HCT116 (cell line): ENCODE results near the gene ZNF443. TPM values are rescaled to one million over a fixed set of nuclear protein-coding genes. Genes with fewer than 3 reads are reported as not detected.
"Not testable (repeated sequence)": the region's sequence is repeated elsewhere in the genome, so short reads cannot be mapped to it uniquely, and the experiment has no call there.

Experiments used
- ATAC-seq: fragments of 200-7000 bp; cut with Tn5 transposase; 2 replicates; pipeline ENCODE4 v1.9.1; 2020; ENCODE audit warnings: mild to moderate bottlenecking, moderate library complexity
- BruUV-seq: library from RNA; stranded (reverse); fragments of 400-500 nt; replicated peaks from 2 replicates; lab custom pipeline; 2021; lab: Mats Ljungman, UMichigan
- CTCF ChIA-PET: fragments of 300-600 bp; sonication (Branson Sonifier 250); formaldehyde crosslinking; loops from one replicate; lab custom pipeline; 2021; ENCODE audit warnings: antibody characterized with exemption; lab: Charles Lee
- POLR2A ChIA-PET: fragments of 300-600, 350-600 bp; sonication (Branson Sonifier 250); formaldehyde crosslinking; loops from one replicate; lab custom pipeline; 2021; ENCODE audit warnings: antibody characterized with exemption; lab: Charles Lee
- RAD21 ChIA-PET, 2 experiments: fragments of 300-600 bp; sonication (Branson Sonifier 250); formaldehyde crosslinking; loops; one replicate each; lab custom pipeline; 2023; ENCODE audit warnings: low total read pairs in 2 of 2; ENCODE audit not compliant: uncharacterized antibody in 2 of 2, unreplicated experiment in 2 of 2, low non-redundant PET in 1 of 2; lab: Charles Lee
- DNase-seq: peaks from one replicate; pipeline ENCODE4 v3.0.0-alpha.2; 2010; ENCODE audit warnings: low read depth, low spot score
- H2AFZ ChIP-seq: fragments of 200-600 bp; shearing (Covaris generic), sonication (generic); 2 replicates; pipeline ENCODE4 v1.6.1; 2017; ENCODE audit warnings: low read depth, mixed run types, mixed read lengths, antibody characterized with exemption, low read length; ENCODE audit not compliant: poor library complexity, severe bottlenecking
- H3K27ac ChIP-seq: 2 replicates; pipeline ENCODE4 v1.5.1; 2012; ENCODE audit warnings: low read depth, low read length
- H3K27me3 ChIP-seq: fragments of 200-600 bp; sonication (generic); 2 replicates; pipeline ENCODE4 v1.6.1; 2016; ENCODE audit warnings: mixed run types, low read length, mixed read lengths; ENCODE audit not compliant: insufficient read depth
- H3K36me3 ChIP-seq, 2 experiments: fragments of 200-500 bp in 1 of 2; fragments of 200-600 bp in 1 of 2; sonication (Bioruptor generic) in 1 of 2; sonication (generic) in 1 of 2; 2 replicates each; pipeline versions ENCODE4 v1.5.1 to v1.6.1; 2014 to 2016; ENCODE audit warnings: low read length in 2 of 2, inconsistent platforms in 1 of 2, mixed read lengths in 1 of 2, mixed run types in 1 of 2; ENCODE audit not compliant: insufficient read depth in 2 of 2, control insufficient read depth in 1 of 2
- H3K4me1 ChIP-seq, 2 experiments: fragments of 200-600 bp in 1 of 2; sonication (generic) in 1 of 2; 2 replicates each; pipeline versions ENCODE4 v1.5.1 to v1.6.1; 2012 to 2017; ENCODE audit warnings: low read length in 2 of 2, inconsistent platforms in 1 of 2, mild to moderate bottlenecking in 1 of 2, mixed read lengths in 1 of 2, mixed run types in 1 of 2, moderate library complexity in 1 of 2; ENCODE audit not compliant: insufficient read depth in 2 of 2, control insufficient read depth in 1 of 2
- H3K4me2 ChIP-seq: fragments of 200-600 bp; sonication (generic); 2 replicates; pipeline ENCODE4 v1.6.1; 2017; ENCODE audit warnings: mixed run types, low read length, mixed read lengths
- H3K4me3 ChIP-seq, 2 experiments: fragments of 200-600 bp in 1 of 2; sonication (generic) in 1 of 2; replicated peaks in 1 of 2; 2 replicates each; pipeline ENCODE4 v1.5.1; 2011 to 2016; ENCODE audit warnings: low read length in 2 of 2, control low read depth in 1 of 2, low read depth in 1 of 2, mild to moderate bottlenecking in 1 of 2, mixed read lengths in 1 of 2, mixed run types in 1 of 2
- H3K79me2 ChIP-seq: fragments of 200-600 bp; sonication (generic); 2 replicates; pipeline ENCODE4 v1.6.1; 2017; ENCODE audit warnings: mild to moderate bottlenecking, mixed run types, low read length, moderate library complexity, mixed read lengths; ENCODE audit not compliant: insufficient read depth
- H3K9ac ChIP-seq: fragments of 200-600 bp; sonication (generic); 2 replicates; pipeline ENCODE4 v1.6.1; 2016; ENCODE audit warnings: low read length, mixed read lengths
- H3K9me2 ChIP-seq: fragments of 200-600 bp; sonication (generic), shearing (Covaris generic); 2 replicates; pipeline ENCODE4 v1.6.1; 2017; ENCODE audit warnings: mixed run types, mild to moderate bottlenecking, moderate library complexity; ENCODE audit not compliant: insufficient read depth
- H3K9me3 ChIP-seq, 2 experiments: fragments of 200-500 bp in 1 of 2; fragments of 200-600 bp in 1 of 2; sonication (Bioruptor generic) in 1 of 2; sonication (generic) in 1 of 2; 2 replicates each; pipeline ENCODE4 v1.6.1; 2014 to 2017; ENCODE audit warnings: low read length in 2 of 2, mixed read lengths in 2 of 2, inconsistent platforms in 1 of 2, low read depth in 1 of 2, mild to moderate bottlenecking in 1 of 2, mixed run types in 1 of 2, moderate library complexity in 1 of 2; ENCODE audit not compliant: control insufficient read depth in 1 of 2, insufficient read depth in 1 of 2
- H4K20me1 ChIP-seq: fragments of 200-600 bp; sonication (generic), shearing (Covaris generic); 2 replicates; pipeline ENCODE4 v1.6.1; 2017; ENCODE audit warnings: mixed run types, mild to moderate bottlenecking, moderate library complexity; ENCODE audit not compliant: insufficient read depth
- ATF3 ChIP-seq: IDR thresholded peaks from 2 replicates; pipeline ENCODE4 v1.6.1; 2012
- EGR1 ChIP-seq: IDR thresholded peaks from 2 replicates; pipeline ENCODE4 v1.6.1; 2012; ENCODE audit warnings: low read depth
- ELF1 ChIP-seq: IDR thresholded peaks from 2 replicates; pipeline ENCODE4 v1.6.1; 2012; ENCODE audit warnings: low read depth, borderline replicate concordance
- EZH2 ChIP-seq: fragments of 200-600 bp; sonication (generic); IDR thresholded peaks from 2 replicates; pipeline ENCODE4 v1.6.1; 2017; ENCODE audit warnings: antibody characterized with exemption, mixed run types
- POLR2A ChIP-seq: IDR thresholded peaks from 2 replicates; pipeline ENCODE4 v1.7.0; 2011; ENCODE audit warnings: borderline replicate concordance; ENCODE audit not compliant: insufficient read depth, insufficient read length; ENCODE audit errors: extremely low read depth
- RAD21 ChIP-seq: IDR thresholded peaks from 2 replicates; pipeline ENCODE4 v1.6.1; 2012; ENCODE audit warnings: low read depth, mild to moderate bottlenecking
- SIN3A ChIP-seq: IDR thresholded peaks from 2 replicates; pipeline ENCODE4 v1.6.1; 2012; ENCODE audit warnings: low read depth
- SRF ChIP-seq: IDR thresholded peaks from 2 replicates; pipeline ENCODE4 v1.6.1; 2012; ENCODE audit warnings: low read depth
- TCF7L2 ChIP-seq: IDR thresholded peaks from 2 replicates; pipeline ENCODE4 v1.7.0; 2011; ENCODE audit warnings: borderline replicate concordance, inconsistent platforms; ENCODE audit not compliant: insufficient read depth, insufficient read length; ENCODE audit errors: extremely low read depth
- YY1 ChIP-seq: IDR thresholded peaks from 2 replicates; pipeline ENCODE4 v1.6.1; 2011; ENCODE audit warnings: low read length, low read depth, moderate library complexity, mild to moderate bottlenecking; ENCODE audit not compliant: insufficient replicate concordance; ENCODE audit errors: extremely low read depth
- ZNF274 ChIP-seq: fragments of 200-500 bp; sonication (Bioruptor generic); IDR thresholded peaks from 2 replicates; pipeline ENCODE4 v1.6.1; 2014; ENCODE audit warnings: mild to moderate bottlenecking, low read depth, low read length, inconsistent platforms
- intact Hi-C: fragments of 100-400 bp; cut with micrococcal nuclease; formaldehyde crosslinking; loops from 2 replicates; pipeline ENCODE4 v1.10.0; 2022
- total RNA-seq: library from RNA; stranded (reverse); gene quantifications from one replicate; pipeline ENCODE4 v1.2.1, GENCODE V29; 2021; ENCODE audit not compliant: unreplicated experiment

The ZNF443 gene
- total RNA-seq, 1 experiment from 2014 or later: 2.9 TPM

- TF ChIP-seq ATF3 (no peak), EGR1 (no peak), YY1 (no peak), SRF (no peak), TCF7L2 (no peak), POLR2A (no peak), RAD21 (no peak), ELF1 (no peak), SIN3A (no peak), ZNF274 (no peak), EZH2 (no peak)
Measured at GRCh38 chr19:12478234-12478941, 37.6 kb upstream of the ZNF443 start (continued).

GRCh38 chr19:12467651-12468050 is 26.8 kb upstream of the ZNF443 start:
- POLR2A ChIA-PET, BruUV-seq, H3K79me2 ChIP-seq, H4K20me1 ChIP-seq, H3K36me3 ChIP-seq, H3K27ac ChIP-seq, H3K9ac ChIP-seq, intact Hi-C loops, H3K4me3 ChIP-seq, ATAC-seq, H3K4me2 ChIP-seq, H3K4me1 ChIP-seq, H3K27me3 ChIP-seq, DNase-seq, RAD21 ChIA-PET, H2AFZ ChIP-seq, CTCF ChIA-PET, H3K9me2 ChIP-seq: not testable (repeated sequence)
- peaks cover 18 to 21% of the 10 kb centered on the region in 2 experiments; a peak in 3 of 4 replicates for H3K9me3 ChIP-seq
